CD14-positive monocyte (primary cell): Measurements from ENCODE around the gene MCL1. TPM values are rescaled to one million over a fixed set of nuclear protein-coding genes. Genes with fewer than 3 reads are reported as not detected.

ENCODE experiments used
- DNase-seq, 3 donors: peaks; one replicate each; pipeline ENCODE4 v3.0.0-alpha.2; 2011 to 2022
- H2AFZ ChIP-seq: 2 replicates; pipeline ENCODE4 v1.6.0; 2012; ENCODE audit warnings: mild to moderate bottlenecking, low read depth, low read length, inconsistent platforms; ENCODE audit not compliant: insufficient read depth, poor library complexity, severe bottlenecking
- H3K27ac ChIP-seq, 2 donors: 1 replicate in 1 of 2; 2 replicates in 1 of 2; pipeline ENCODE4 v1.5.1; 2012 to 2013; ENCODE audit warnings: low read length in 2 of 2, control low read depth in 1 of 2, inconsistent platforms in 1 of 2, low read depth in 1 of 2, mild to moderate bottlenecking in 1 of 2
- H3K27me3 ChIP-seq, 2 donors: one replicate each; pipeline versions ENCODE4 v1.6.0 to v1.6.1; 2011 to 2013; ENCODE audit warnings: low read length in 2 of 2; ENCODE audit not compliant: control insufficient read depth in 2 of 2, insufficient read depth in 2 of 2
- H3K36me3 ChIP-seq, 2 donors: replicated peaks in 1 of 2; 1 replicate in 1 of 2; 2 replicates in 1 of 2; pipeline versions ENCODE4 v1.5.1 to v1.6.1; 2012 to 2013; ENCODE audit warnings: low read length in 2 of 2, control low read depth in 1 of 2, inconsistent platforms in 1 of 2, mild to moderate bottlenecking in 1 of 2; ENCODE audit not compliant: insufficient read depth in 2 of 2, control insufficient read depth in 1 of 2
- H3K4me1 ChIP-seq, 2 donors: 1 replicate in 1 of 2; 2 replicates in 1 of 2; pipeline versions ENCODE4 v1.5.1 to v1.6.1; 2012 to 2013; ENCODE audit warnings: low read length in 2 of 2, control low read depth in 1 of 2, inconsistent platforms in 1 of 2, mild to moderate bottlenecking in 1 of 2, moderate library complexity in 1 of 2; ENCODE audit not compliant: insufficient read depth in 2 of 2, control insufficient read depth in 1 of 2
- H3K4me2 ChIP-seq: replicated peaks from 2 replicates; pipeline ENCODE3; 2012; ENCODE audit warnings: low read length, moderate library complexity, mild to moderate bottlenecking; ENCODE audit not compliant: poor library complexity, severe bottlenecking; ENCODE audit errors: extremely low read depth
- H3K4me3 ChIP-seq, 3 experiments: fragments of 200-600 bp in 1 of 3; sonication (generic) in 1 of 3; replicated peaks in 1 of 3; 1 replicate in 2 of 3; 2 replicates in 1 of 3; pipeline ENCODE4 v1.5.1; 2011 to 2013; ENCODE audit warnings: low read length in 3 of 3, mild to moderate bottlenecking in 3 of 3, control low read depth in 2 of 3, low read depth in 2 of 3, inconsistent platforms in 1 of 3, moderate library complexity in 1 of 3
- H3K79me2 ChIP-seq: 2 replicates; pipeline ENCODE4 v1.6.0; 2012; ENCODE audit warnings: mild to moderate bottlenecking, control low read depth, inconsistent platforms, low read length, moderate library complexity; ENCODE audit not compliant: insufficient read depth
- H3K9ac ChIP-seq: 2 replicates; pipeline ENCODE4 v1.6.0; 2017; ENCODE audit warnings: low read length, mild to moderate bottlenecking; ENCODE audit not compliant: insufficient read depth, poor library complexity, severe bottlenecking
- H3K9me3 ChIP-seq, 2 donors: replicated peaks in 1 of 2; 1 replicate in 1 of 2; 2 replicates in 1 of 2; pipeline versions ENCODE4 v1.5.1 to v1.6.1; 2012 to 2013; ENCODE audit warnings: low read length in 2 of 2, control low read depth in 1 of 2; ENCODE audit not compliant: control insufficient read depth in 1 of 2, insufficient read depth in 1 of 2
- H4K20me1 ChIP-seq: 2 replicates; pipeline ENCODE4 v1.6.0; 2012; ENCODE audit warnings: mild to moderate bottlenecking, low read length, control low read depth, moderate library complexity; ENCODE audit not compliant: insufficient read depth
- H3K27ac Mint-ChIP-seq, 7 donors: one replicate each; pipeline ENCODE4 v1.8.0; 2020; ENCODE audit warnings: mild to moderate bottlenecking in 7 of 7, mixed read lengths in 7 of 7, moderate library complexity in 6 of 7, inconsistent platforms in 2 of 7
- H3K27me3 Mint-ChIP-seq, 3 donors: one replicate each; pipeline ENCODE4 v1.8.0; 2021 to 2022; ENCODE audit warnings: low read depth in 3 of 3, mild to moderate bottlenecking in 3 of 3, mixed read lengths in 3 of 3, moderate library complexity in 3 of 3, inconsistent platforms in 1 of 3
- H3K36me3 Mint-ChIP-seq, 2 donors: one replicate each; pipeline ENCODE4 v1.8.0; 2020; ENCODE audit warnings: mixed read lengths in 2 of 2, inconsistent platforms in 1 of 2, mild to moderate bottlenecking in 1 of 2
- H3K4me1 Mint-ChIP-seq: one replicate; pipeline ENCODE4 v1.8.0; 2020; ENCODE audit warnings: mild to moderate bottlenecking, mixed read lengths
- H3K4me3 Mint-ChIP-seq, 2 donors: one replicate each; pipeline ENCODE4 v1.8.0; 2020; ENCODE audit warnings: mild to moderate bottlenecking in 2 of 2, mixed read lengths in 2 of 2, moderate library complexity in 1 of 2
- H3K9me3 Mint-ChIP-seq, 7 donors: one replicate each; pipeline ENCODE4 v1.8.0; 2020 to 2022; ENCODE audit warnings: mixed read lengths in 7 of 7, mild to moderate bottlenecking in 6 of 7, moderate library complexity in 6 of 7, inconsistent platforms in 2 of 7
- CTCF ChIP-seq: fragments of 200-600 bp; IDR thresholded peaks from one replicate; pipeline ENCODE4 v1.8.0; 2022; ENCODE audit warnings: antibody characterized with exemption, mild to moderate bottlenecking
- WGBS: methylation state at CpG from one replicate; pipeline ENCODE4 v1.1.5; 2013; ENCODE audit warnings: missing lambda C conversion rate; ENCODE audit not compliant: insufficient coverage; 5-methylcytosine and 5-hydroxymethylcytosine counted together
- intact Hi-C, 2 donors: fragments of 100-400 bp; cut with micrococcal nuclease; formaldehyde crosslinking; loops; one replicate each; pipeline versions ENCODE4 v1.15.0 to v1.15.1; 2023
- polyA plus RNA-seq, 3 donors: library from polyadenylated mRNA; depleted of rRNA in 1 of 3; unstranded in 2 of 3; stranded (reverse) in 1 of 3; fragments of 300-500 nt in 2 of 3; fragments of >200 nt in 1 of 3; fragmentation: Illumina TruSeq in 2 of 3; gene quantifications; 1 replicate in 2 of 3; 2 replicates in 1 of 3; pipeline ENCODE4 v1.2.3, GENCODE V29; 2012 to 2021

MCL1 gene
- polyA plus RNA-seq, 3 donors = 287 to 2,076 (median 301) TPM

GRCh38 chr1:150546294-150546937 is 33.0 kb downstream of the MCL1 start:
- Histone ChIP-seq H3K27me3 (peaks cover 0 to 3% of the 10 kb centered on the region in 2 donors), H3K9ac (no peak overlapping the region), H4K20me1 (no peaks in the 10 kb centered on the region), H3K4me2 (no peak overlapping the region), H3K9me3 (no peaks in the 10 kb centered on the region), H3K27ac (no peak overlapping the region), H3K4me3 (no peak overlapping the region), H2AFZ (no peak overlapping the region), H3K79me2 (peaks cover 15% of the 10 kb centered on the region), H3K36me3 (no peaks in the 10 kb centered on the region), H3K4me1 (peaks cover 28 to 30% of the 10 kb centered on the region in 2 donors)
- H3K27me3 Mint-ChIP-seq = peaks cover 4 to 8% (median 6%) of the 10 kb centered on the region in 3 donors
- no peaks in the 10 kb centered on the region for H3K36me3 Mint-ChIP-seq
- no peaks in the 10 kb centered on the region for H3K9me3 Mint-ChIP-seq
- peaks cover 32% of the 10 kb centered on the region for H3K4me1 Mint-ChIP-seq
- no peak overlapping the region for H3K4me3 Mint-ChIP-seq
- no peak for DNase-seq
- no peak overlapping the region for H3K27ac Mint-ChIP-seq
- intact Hi-C loops = no loop called here
- TF ChIP-seq CTCF = no peak
- 94% methylated on average over 10 of the region's 16 CpGs for WGBS

- Histone ChIP-seq H3K27me3 (peaks cover 0 to 3% of the 10 kb centered on the region in 2 donors), H3K9ac (no peak overlapping the region), H3K27ac (no peak overlapping the region), H2AFZ (no peak overlapping the region), H3K4me2 (no peak overlapping the region), H3K36me3 (no peaks in the 10 kb centered on the region), H3K79me2 (peaks cover 11% of the 10 kb centered on the region), H3K4me3 (no peak overlapping the region), H4K20me1 (no peaks in the 10 kb centered on the region), H3K4me1 (peaks cover 20 to 21% of the 10 kb centered on the region in 2 donors), H3K9me3 (no peaks in the 10 kb centered on the region)
- no peak for DNase-seq
- H3K4me3 Mint-ChIP-seq = no peak overlapping the region
- peaks cover 23% of the 10 kb centered on the region for H3K4me1 Mint-ChIP-seq
- intact Hi-C loops = no loop called here
- peak overlapping the region in 1 of 7 donors; percentile 53 for H3K27ac Mint-ChIP-seq
- H3K9me3 Mint-ChIP-seq = no peaks in the 10 kb centered on the region
- no peak for TF ChIP-seq CTCF
- no peaks in the 10 kb centered on the region for H3K36me3 Mint-ChIP-seq
- no CpG with 5 or more reads among the region's 6 CpGs for WGBS
- H3K27me3 Mint-ChIP-seq = peaks cover 4 to 8% (median 6%) of the 10 kb centered on the region in 3 donors
These were observed 33.9 kb downstream of the MCL1 start for GRCh38 chr1:150545486-150546032.
